Ishikawa (cell line): ENCODE data around the gene ANXA6.

Experiments
- CEBPB ChIP-seq: IDR thresholded peaks from 2 replicates; pipeline ENCODE4 v1.6.1; 2012
- CREB1 ChIP-seq: IDR thresholded peaks from 2 replicates; pipeline ENCODE4 v1.6.1; 2012; ENCODE audit warnings: low read depth
- EGR1 ChIP-seq: IDR thresholded peaks from 2 replicates; pipeline ENCODE4 v1.6.1; 2012
- EP300 ChIP-seq: IDR thresholded peaks from 2 replicates; pipeline ENCODE4 v1.6.1; 2012; ENCODE audit warnings: borderline replicate concordance
- FOXM1 ChIP-seq: IDR thresholded peaks from 2 replicates; pipeline ENCODE4 v1.6.1; 2012; ENCODE audit warnings: low read depth, borderline replicate concordance
- NFIC ChIP-seq: IDR thresholded peaks from 2 replicates; pipeline ENCODE4 v1.6.1; 2012
- RAD21 ChIP-seq: IDR thresholded peaks from 2 replicates; pipeline ENCODE4 v1.6.1; 2012; ENCODE audit warnings: low read depth
- TAF1 ChIP-seq: IDR thresholded peaks from 2 replicates; pipeline ENCODE4 v1.6.1; 2012; ENCODE audit warnings: low read depth, mild to moderate bottlenecking
- TCF12 ChIP-seq: IDR thresholded peaks from 2 replicates; pipeline ENCODE4 v1.6.1; 2012; ENCODE audit warnings: low read depth
- TEAD4 ChIP-seq: IDR thresholded peaks from 2 replicates; pipeline ENCODE4 v1.6.1; 2012
- YY1 ChIP-seq: IDR thresholded peaks from 2 replicates; pipeline ENCODE4 v1.6.1; 2012; ENCODE audit warnings: low read depth
- ZBTB7A ChIP-seq: IDR thresholded peaks from 2 replicates; pipeline ENCODE4 v1.6.1; 2012; ENCODE audit warnings: low read depth
- TF ChIP-seq, protein P1 (sequence below): IDR thresholded peaks from 2 replicates; pipeline ENCODE4 v1.6.1; 2012; ENCODE audit warnings: low read depth, mild to moderate bottlenecking
- TF ChIP-seq, protein P2 (sequence below): IDR thresholded peaks from 2 replicates; pipeline ENCODE4 v1.6.1; 2012
- TF ChIP-seq, protein P3 (sequence below): IDR thresholded peaks from 2 replicates; pipeline ENCODE4 v1.6.1; 2012

The ANXA6 gene

DNA sequence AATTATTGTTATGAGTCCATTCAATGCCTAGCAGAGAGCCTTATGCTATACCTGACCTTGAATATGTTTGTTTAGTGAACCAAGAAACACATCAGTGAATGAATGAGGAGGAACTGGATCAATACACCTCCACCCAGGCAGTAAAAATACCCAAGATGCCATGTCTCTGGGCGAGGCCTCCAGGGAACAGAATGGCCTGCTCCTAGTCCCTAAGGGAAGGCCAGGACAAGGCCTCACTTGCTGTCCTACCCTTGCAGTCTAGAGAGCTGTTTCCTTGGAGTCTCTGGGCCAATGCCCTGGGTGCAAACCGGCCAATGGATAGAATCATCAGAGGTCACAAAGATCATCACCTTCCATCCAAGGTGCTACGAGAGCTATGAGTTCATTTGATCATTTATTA, 102.9 kb downstream of the ANXA6 start:
- TF ChIP-seq EP300 (no peak), ZBTB7A (no peak), FOXM1 (no peak), CEBPB (no peak), CREB1 (no peak), YY1 (no peak), EGR1 (no peak), TAF1 (no peak), RAD21 (no peak), TEAD4 (no peak), TCF12 (no peak), NFIC (no peak)
- TF ChIP-seq, protein P1, sequence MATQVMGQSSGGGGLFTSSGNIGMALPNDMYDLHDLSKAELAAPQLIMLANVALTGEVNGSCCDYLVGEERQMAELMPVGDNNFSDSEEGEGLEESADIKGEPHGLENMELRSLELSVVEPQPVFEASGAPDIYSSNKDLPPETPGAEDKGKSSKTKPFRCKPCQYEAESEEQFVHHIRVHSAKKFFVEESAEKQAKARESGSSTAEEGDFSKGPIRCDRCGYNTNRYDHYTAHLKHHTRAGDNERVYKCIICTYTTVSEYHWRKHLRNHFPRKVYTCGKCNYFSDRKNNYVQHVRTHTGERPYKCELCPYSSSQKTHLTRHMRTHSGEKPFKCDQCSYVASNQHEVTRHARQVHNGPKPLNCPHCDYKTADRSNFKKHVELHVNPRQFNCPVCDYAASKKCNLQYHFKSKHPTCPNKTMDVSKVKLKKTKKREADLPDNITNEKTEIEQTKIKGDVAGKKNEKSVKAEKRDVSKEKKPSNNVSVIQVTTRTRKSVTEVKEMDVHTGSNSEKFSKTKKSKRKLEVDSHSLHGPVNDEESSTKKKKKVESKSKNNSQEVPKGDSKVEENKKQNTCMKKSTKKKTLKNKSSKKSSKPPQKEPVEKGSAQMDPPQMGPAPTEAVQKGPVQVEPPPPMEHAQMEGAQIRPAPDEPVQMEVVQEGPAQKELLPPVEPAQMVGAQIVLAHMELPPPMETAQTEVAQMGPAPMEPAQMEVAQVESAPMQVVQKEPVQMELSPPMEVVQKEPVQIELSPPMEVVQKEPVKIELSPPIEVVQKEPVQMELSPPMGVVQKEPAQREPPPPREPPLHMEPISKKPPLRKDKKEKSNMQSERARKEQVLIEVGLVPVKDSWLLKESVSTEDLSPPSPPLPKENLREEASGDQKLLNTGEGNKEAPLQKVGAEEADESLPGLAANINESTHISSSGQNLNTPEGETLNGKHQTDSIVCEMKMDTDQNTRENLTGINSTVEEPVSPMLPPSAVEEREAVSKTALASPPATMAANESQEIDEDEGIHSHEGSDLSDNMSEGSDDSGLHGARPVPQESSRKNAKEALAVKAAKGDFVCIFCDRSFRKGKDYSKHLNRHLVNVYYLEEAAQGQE = no peak
- TF ChIP-seq, protein P2, sequence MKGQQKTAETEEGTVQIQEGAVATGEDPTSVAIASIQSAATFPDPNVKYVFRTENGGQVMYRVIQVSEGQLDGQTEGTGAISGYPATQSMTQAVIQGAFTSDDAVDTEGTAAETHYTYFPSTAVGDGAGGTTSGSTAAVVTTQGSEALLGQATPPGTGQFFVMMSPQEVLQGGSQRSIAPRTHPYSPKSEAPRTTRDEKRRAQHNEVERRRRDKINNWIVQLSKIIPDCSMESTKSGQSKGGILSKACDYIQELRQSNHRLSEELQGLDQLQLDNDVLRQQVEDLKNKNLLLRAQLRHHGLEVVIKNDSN = no peak
- TF ChIP-seq, protein P3, sequence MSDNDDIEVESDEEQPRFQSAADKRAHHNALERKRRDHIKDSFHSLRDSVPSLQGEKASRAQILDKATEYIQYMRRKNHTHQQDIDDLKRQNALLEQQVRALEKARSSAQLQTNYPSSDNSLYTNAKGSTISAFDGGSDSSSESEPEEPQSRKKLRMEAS = no peak

DNA sequence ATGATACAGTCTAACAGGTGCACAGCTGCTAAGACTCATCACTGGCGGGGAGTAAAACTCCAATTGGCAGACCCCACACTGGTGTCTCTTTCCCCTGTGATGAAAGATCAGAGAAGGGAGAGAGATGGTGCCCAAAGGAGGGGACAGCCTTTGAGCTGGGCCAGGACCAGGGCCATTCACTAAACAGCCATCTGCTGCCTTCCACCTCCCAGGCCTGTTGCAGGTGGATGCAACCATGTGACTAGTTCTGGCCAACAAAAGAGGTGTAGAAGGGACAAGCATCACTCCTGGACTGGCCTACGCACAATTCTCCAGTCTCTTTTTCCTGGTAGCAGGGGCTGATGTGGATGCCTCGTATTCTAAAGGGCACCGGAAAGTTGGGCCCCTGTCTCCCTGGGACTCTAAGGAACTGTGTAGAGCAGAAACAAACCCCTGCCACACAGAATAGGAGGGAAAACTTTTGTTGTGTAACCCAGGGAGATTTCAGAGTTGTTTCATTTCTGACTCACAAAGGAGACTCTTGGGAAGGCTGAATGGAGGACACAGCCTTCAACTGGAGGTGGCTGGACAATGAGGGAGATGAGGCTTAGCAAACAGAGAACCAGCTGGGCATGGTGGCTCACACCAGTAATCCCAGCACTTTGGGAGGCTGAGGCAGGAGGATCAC, 103.7 kb downstream of the ANXA6 start:
- TF ChIP-seq RAD21 (no peak), TEAD4 (no peak), CEBPB (no peak), EGR1 (no peak), TAF1 (no peak), YY1 (no peak), FOXM1 (no peak), CREB1 (no peak), EP300 (no peak), TCF12 (no peak), NFIC (no peak), ZBTB7A (no peak)
- TF ChIP-seq, protein P3 = no peak
- TF ChIP-seq, protein P2 = no peak
- TF ChIP-seq, protein P1 = no peak

DNA sequence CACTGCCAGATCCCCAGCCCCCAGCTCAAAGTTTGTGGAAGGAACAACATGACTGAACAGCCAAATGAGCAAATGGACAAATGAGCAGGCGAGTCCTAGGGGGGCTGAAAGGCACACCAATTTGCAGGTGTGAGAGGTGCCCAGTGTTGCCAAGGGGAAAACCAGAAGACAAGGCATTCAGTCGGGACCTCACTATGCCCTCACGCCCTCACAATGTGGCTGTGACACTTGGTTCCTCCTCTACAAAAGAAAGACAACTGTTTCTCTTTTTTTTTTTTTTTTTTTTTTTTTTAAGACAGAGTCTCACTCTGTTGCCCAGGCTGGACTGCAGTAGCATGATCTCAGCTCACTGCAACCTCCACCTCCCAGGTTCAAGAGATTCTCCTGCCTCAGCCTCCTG, 104.7 kb downstream of the ANXA6 start:
- TF ChIP-seq, protein P1 = no peak
- TF ChIP-seq ZBTB7A = no peak
- TF ChIP-seq, protein P3 = no peak

DNA sequence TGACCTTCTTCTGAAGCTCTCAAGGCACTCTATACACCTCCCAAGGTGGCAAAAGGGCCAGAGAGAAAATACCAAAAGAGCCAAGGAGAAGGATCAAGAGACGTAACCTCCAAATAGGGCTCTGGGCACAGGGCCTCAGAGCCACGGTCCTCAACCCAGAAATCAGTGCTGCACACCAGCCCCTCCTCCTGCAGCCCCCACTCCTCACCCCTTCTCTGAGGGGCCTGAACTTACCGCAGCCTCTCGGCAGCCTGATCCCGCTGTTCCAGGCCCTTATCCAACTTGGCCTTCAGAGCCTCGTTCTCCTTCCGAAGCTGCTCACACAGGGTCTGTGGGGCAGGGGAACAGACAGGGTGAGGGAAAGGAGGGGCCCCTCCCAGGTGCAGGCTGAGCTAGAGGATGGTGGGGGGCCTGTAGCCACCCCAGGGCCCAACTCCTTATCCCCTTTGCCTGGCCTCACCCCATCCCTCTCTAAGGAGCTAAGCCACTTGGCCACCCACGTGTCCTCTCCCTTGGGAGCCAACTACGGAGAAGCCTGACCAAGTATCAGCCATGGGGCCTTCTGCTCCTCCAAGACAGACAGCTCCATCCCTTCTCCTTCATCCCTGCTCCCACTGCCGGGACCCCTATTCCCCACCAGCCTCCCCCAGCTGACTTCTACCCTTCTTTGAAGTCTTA, 105.5 kb downstream of the ANXA6 start:
- no peak for TF ChIP-seq TCF12
- TF ChIP-seq, protein P1 = no peak
